Measurements from ENCODE around the gene SNX25. TPM values are rescaled to one million over a fixed set of nuclear protein-coding genes. Genes with fewer than 3 reads are reported as not detected.

Gene SNX25
- total and polyA plus RNA-seq, 4 donors, result 18.3 to 33.5 (median 24.8) TPM

DNA sequence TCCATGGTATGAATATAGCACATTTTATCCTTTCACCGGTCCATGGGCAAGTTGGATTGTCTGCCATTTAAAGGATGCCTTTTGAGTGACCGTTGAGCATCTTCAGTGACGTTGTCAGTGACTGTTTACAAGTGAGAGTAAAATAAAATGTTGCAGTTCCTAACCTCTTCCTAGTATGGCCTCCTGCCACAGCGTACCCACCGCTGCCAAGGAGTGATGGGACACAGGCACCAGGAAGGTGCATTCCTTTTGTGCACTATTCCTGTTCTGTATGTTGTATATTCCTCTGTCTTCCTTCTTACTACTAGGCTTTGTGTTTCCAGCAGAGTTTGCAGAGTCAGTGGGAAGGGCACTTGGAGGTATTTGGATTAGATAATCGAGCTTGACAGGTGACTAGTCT is 61.5 kb downstream of the SNX25 start:
- no peak for DNase-seq (ENCODE audit: low read depth in 4 of 6, low spot score in 6 of 6)
- Histone ChIP-seq H3K36me3 (ENCODE audit: control insufficient read depth, insufficient read depth, low read length) (peaks cover 2% of the 10 kb centered on the region), H3K27me3 (ENCODE audit: control insufficient read depth, insufficient read depth, low read length) (no peaks in the 10 kb centered on the region), H3K4me1 (ENCODE audit: control insufficient read depth, insufficient read depth, low read length) (no peaks in the 10 kb centered on the region), H3K9me3 (ENCODE audit: control insufficient read depth, insufficient read depth, low read length) (no peaks in the 10 kb centered on the region), H3K27ac (ENCODE audit: low read depth, low read length) (no peak overlapping the region), H3K4me3 (ENCODE audit: low read depth, low read length) (no peak overlapping the region)
- no CpG with 5 or more reads among the region's 6 CpGs for WGBS (ENCODE audit: insufficient coverage)

DNA sequence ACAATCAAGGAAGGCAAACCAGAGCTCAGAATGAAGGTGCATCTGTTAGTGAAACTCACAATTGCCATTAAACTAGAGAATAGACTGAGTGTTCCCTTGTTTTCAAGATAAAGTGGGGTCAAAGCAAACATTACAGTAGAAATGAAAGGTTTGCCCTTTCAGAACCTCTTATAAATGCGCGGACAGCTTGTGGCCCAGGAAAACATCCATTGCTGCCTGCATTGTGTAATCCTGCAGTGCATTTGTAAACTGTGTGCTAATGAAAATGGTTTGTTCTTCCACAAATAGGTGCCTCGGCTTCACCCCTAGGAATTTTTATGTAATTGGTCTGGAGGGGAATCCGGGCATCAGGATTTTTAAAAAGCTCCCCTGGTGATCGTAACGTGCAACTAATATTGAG is 62.8 kb downstream of the SNX25 start:
- no CpG with 5 or more reads among the region's 6 CpGs for WGBS (ENCODE audit: insufficient coverage)
- DNase-seq (ENCODE audit: low read depth in 4 of 6, low spot score in 6 of 6), result peak in 1 of 6 donors; percentile 75
- no peaks in the 10 kb centered on the region for H3K27me3 ChIP-seq (ENCODE audit: control insufficient read depth, insufficient read depth, low read length)
- H3K9me3 ChIP-seq (ENCODE audit: control insufficient read depth, insufficient read depth, low read length), result no peaks in the 10 kb centered on the region
- no peak overlapping the region for H3K27ac ChIP-seq (ENCODE audit: low read depth, low read length)
- H3K4me1 ChIP-seq (ENCODE audit: control insufficient read depth, insufficient read depth, low read length), result no peaks in the 10 kb centered on the region
- H3K36me3 ChIP-seq (ENCODE audit: control insufficient read depth, insufficient read depth, low read length), result peaks cover 2% of the 10 kb centered on the region
- H3K4me3 ChIP-seq (ENCODE audit: low read depth, low read length), result no peak overlapping the region

DNA sequence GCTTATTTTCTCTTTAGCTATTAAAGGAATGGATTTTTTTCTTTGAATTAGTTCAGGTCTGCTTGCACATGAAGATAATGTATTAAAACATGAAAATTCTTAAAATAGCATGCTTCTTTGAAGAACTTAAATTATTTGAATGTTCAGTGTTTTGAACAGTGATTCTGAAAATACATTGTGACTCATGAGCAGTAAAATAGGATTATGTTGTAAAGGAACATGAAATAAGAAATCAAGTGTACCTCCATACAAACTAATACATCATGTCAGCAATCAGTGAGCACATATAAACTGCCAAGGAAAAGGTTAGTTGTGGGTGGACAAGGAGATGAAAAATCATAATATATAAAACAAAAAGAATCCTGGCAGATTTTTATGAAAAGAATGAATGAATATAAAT is 66.1 kb downstream of the SNX25 start:
- H3K27ac ChIP-seq (ENCODE audit: low read depth, low read length), result no peak overlapping the region
- no peaks in the 10 kb centered on the region for H3K9me3 ChIP-seq (ENCODE audit: control insufficient read depth, insufficient read depth, low read length)
- H3K4me1 ChIP-seq (ENCODE audit: control insufficient read depth, insufficient read depth, low read length), result no peaks in the 10 kb centered on the region
- no peaks in the 10 kb centered on the region for H3K27me3 ChIP-seq (ENCODE audit: control insufficient read depth, insufficient read depth, low read length)
- no peaks in the 10 kb centered on the region for H3K36me3 ChIP-seq (ENCODE audit: control insufficient read depth, insufficient read depth, low read length)
- H3K4me3 ChIP-seq (ENCODE audit: low read depth, low read length), result no peak overlapping the region
- DNase-seq (ENCODE audit: low read depth in 4 of 6, low spot score in 6 of 6), result no peak

DNA sequence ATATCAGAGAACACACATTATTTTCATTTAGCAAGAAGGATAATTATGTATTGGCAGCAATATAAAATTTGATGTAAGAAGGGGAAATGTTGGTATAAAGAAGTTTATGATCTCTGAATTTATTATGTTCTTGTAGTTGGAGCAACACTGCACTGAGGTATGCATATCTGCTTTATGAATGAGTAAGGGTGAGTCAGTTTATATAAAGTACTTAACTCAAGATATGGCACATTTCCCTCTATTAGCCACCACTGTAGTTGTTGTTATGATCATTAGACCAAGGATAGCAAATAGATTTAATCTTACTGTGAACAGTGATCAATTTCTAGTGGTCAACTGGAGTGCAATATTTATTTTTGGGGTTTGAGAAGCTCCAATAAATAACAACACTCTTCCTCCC is 66.6 kb downstream of the SNX25 start:
- H3K9me3 ChIP-seq (ENCODE audit: control insufficient read depth, insufficient read depth, low read length), result no peaks in the 10 kb centered on the region
- H3K27ac ChIP-seq (ENCODE audit: low read depth, low read length), result no peak overlapping the region
- no peaks in the 10 kb centered on the region for H3K36me3 ChIP-seq (ENCODE audit: control insufficient read depth, insufficient read depth, low read length)
- H3K4me1 ChIP-seq (ENCODE audit: control insufficient read depth, insufficient read depth, low read length), result no peaks in the 10 kb centered on the region
- no peaks in the 10 kb centered on the region for H3K27me3 ChIP-seq (ENCODE audit: control insufficient read depth, insufficient read depth, low read length)
- H3K4me3 ChIP-seq (ENCODE audit: low read depth, low read length), result no peak overlapping the region
- DNase-seq (ENCODE audit: low read depth in 4 of 6, low spot score in 6 of 6), result no peak

DNA sequence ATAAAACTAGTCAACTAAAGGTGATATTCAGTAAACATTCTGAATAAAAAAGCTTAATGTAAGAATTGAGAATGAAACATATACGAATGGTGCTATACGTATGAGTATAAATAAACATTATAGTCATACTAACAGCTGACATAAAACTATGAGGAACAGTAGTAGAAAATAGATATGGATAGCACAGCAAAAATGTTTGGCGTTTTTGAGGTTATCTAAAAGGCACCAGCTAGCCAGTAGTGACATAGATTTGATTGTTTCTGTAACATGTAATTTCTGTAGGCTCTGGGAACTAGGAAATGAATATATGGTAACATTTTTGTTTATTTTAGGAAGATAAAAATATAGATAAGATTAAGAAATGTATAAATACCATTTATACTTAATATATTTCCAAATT is 69.3 kb downstream of the SNX25 start:
- Histone ChIP-seq H3K4me1 (ENCODE audit: control insufficient read depth, insufficient read depth, low read length) (no peaks in the 10 kb centered on the region), H3K27me3 (ENCODE audit: control insufficient read depth, insufficient read depth, low read length) (no peaks in the 10 kb centered on the region), H3K36me3 (ENCODE audit: control insufficient read depth, insufficient read depth, low read length) (no peaks in the 10 kb centered on the region), H3K27ac (ENCODE audit: low read depth, low read length) (no peak overlapping the region), H3K4me3 (ENCODE audit: low read depth, low read length) (no peak overlapping the region), H3K9me3 (ENCODE audit: control insufficient read depth, insufficient read depth, low read length) (no peaks in the 10 kb centered on the region)
- DNase-seq (ENCODE audit: low read depth in 4 of 6, low spot score in 6 of 6), result no peak
- 100% methylated on average over 1 of the region's 3 CpGs for WGBS (ENCODE audit: insufficient coverage)

DNA sequence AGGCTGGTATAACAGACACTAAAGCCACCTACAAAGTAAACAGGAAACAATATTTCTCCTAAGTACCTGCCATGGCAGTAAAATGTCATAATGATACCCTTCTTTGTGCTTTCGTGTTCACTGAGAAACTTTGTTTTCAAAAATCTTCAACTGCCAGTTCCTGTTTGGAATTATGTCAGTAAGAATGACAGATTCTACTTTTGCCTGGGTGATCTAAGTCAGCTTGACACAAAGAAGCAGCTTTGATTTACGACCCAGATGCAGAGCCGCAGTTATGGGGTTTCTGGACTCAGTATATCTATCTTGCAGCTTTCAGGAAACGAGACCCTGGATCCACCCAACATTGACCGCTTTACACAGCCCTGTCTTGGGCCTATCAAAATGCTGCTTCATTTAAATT is 71.2 kb downstream of the SNX25 start:
- Histone ChIP-seq H3K4me3 (ENCODE audit: low read depth, low read length) (no peak overlapping the region), H3K36me3 (ENCODE audit: control insufficient read depth, insufficient read depth, low read length) (no peaks in the 10 kb centered on the region), H3K27ac (ENCODE audit: low read depth, low read length) (no peak overlapping the region), H3K9me3 (ENCODE audit: control insufficient read depth, insufficient read depth, low read length) (no peaks in the 10 kb centered on the region), H3K27me3 (ENCODE audit: control insufficient read depth, insufficient read depth, low read length) (no peaks in the 10 kb centered on the region), H3K4me1 (ENCODE audit: control insufficient read depth, insufficient read depth, low read length) (no peaks in the 10 kb centered on the region)
- WGBS (ENCODE audit: insufficient coverage), result 84% methylated on average over 4 of the region's 5 CpGs
- no peak for DNase-seq (ENCODE audit: low read depth in 4 of 6, low spot score in 6 of 6)

DNA sequence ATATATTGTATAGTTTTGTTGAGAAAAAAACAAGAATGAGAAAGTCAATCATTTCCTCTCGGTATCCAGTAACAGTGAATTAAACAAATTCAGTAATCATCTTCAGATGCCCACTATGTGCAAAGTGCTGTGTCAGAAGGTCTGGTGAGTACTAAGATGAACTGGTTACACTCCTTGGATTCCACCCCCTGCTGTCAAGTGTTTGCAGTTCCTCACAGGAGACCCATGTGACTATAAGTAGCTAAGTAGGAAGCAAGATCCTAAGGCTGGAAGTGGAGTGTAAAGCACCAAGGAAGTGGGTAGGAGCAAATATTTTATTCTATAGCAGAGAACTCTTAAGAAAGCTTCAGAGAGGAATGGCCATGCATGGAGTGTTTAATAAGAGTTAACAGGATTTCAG is 73.6 kb downstream of the SNX25 start:
- H3K27me3 ChIP-seq (ENCODE audit: control insufficient read depth, insufficient read depth, low read length), result no peaks in the 10 kb centered on the region
- H3K4me1 ChIP-seq (ENCODE audit: control insufficient read depth, insufficient read depth, low read length), result peaks cover 7% of the 10 kb centered on the region
- no CpG with 5 or more reads among the region's 1 CpG for WGBS (ENCODE audit: insufficient coverage)
- no peaks in the 10 kb centered on the region for H3K36me3 ChIP-seq (ENCODE audit: control insufficient read depth, insufficient read depth, low read length)
- DNase-seq (ENCODE audit: low read depth in 4 of 6, low spot score in 6 of 6), result no peak
- H3K9me3 ChIP-seq (ENCODE audit: control insufficient read depth, insufficient read depth, low read length), result no peaks in the 10 kb centered on the region
- H3K27ac ChIP-seq (ENCODE audit: low read depth, low read length), result no peak overlapping the region
- no peak overlapping the region for H3K4me3 ChIP-seq (ENCODE audit: low read depth, low read length)

DNA sequence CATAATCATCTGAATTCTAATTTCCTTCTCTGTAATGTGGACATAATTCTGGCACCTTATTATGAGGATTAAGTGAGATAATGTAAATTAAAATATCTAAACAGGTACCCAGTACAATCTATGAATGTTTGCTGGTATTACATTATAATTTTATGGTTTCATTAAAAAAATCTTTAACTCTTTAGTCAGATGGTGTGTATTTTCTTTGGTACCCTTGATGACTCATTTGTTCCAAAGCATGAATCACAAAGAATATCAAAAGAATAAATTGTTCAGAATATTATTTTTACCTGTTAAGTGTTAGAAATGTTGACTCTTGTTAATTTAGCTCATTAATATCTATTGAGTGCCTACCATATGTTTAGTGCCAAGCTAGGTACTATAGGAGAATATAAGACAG is 74.3 kb downstream of the SNX25 start:
- no peaks in the 10 kb centered on the region for H3K9me3 ChIP-seq (ENCODE audit: control insufficient read depth, insufficient read depth, low read length)
- H3K27ac ChIP-seq (ENCODE audit: low read depth, low read length), result no peak overlapping the region
- no peak for DNase-seq (ENCODE audit: low read depth in 4 of 6, low spot score in 6 of 6)
- no peaks in the 10 kb centered on the region for H3K36me3 ChIP-seq (ENCODE audit: control insufficient read depth, insufficient read depth, low read length)
- H3K4me1 ChIP-seq (ENCODE audit: control insufficient read depth, insufficient read depth, low read length), result peaks cover 8% of the 10 kb centered on the region
- H3K27me3 ChIP-seq (ENCODE audit: control insufficient read depth, insufficient read depth, low read length), result no peaks in the 10 kb centered on the region
- no peak overlapping the region for H3K4me3 ChIP-seq (ENCODE audit: low read depth, low read length)

DNA sequence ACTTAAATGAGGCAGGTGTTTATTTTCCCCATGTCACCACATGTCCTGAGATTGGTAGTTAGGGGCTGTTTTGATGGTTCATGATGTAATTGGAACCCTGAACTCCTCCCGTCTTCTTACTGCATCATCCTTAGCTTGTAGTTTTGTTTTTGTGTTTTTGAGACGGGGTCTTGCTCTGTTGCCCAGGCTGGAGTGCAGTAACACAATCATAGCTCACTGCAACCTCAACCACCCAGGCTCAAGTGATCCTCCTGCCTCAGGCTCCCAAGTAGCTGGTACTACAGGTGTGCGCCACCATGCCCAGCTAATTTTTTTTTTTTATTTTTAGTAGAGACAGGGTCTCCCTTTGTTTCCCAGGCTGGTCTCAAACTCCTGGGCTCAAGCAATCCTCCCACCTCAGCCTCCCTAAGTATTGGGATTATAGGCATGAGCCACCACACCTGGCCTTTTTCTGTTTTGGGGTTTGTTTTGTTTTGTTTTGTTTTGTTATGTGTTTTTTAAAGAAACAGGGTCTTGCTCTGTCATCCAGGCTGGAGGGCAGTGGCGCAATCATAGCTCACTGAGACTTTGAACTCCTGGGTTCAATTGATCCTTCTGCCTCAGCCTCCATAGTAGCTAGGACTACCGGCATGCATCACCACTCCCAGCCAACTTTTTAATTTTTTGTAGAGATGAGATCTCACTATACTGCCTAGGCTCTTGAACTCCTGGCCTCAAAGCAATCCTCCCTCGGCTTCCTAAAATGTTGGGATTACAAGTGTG is 76.4 kb downstream of the SNX25 start:
- no peak for DNase-seq (ENCODE audit: low read depth in 4 of 6, low spot score in 6 of 6)
- Histone ChIP-seq H3K36me3 (ENCODE audit: control insufficient read depth, insufficient read depth, low read length) (no peaks in the 10 kb centered on the region), H3K4me3 (ENCODE audit: low read depth, low read length) (no peak overlapping the region), H3K9me3 (ENCODE audit: control insufficient read depth, insufficient read depth, low read length) (no peaks in the 10 kb centered on the region), H3K4me1 (ENCODE audit: control insufficient read depth, insufficient read depth, low read length) (peaks cover 13% of the 10 kb centered on the region), H3K27me3 (ENCODE audit: control insufficient read depth, insufficient read depth, low read length) (no peaks in the 10 kb centered on the region), H3K27ac (ENCODE audit: low read depth, low read length) (no peak overlapping the region)
- WGBS (ENCODE audit: insufficient coverage), result 100% methylated on average over 2 of the region's 6 CpGs

DNA sequence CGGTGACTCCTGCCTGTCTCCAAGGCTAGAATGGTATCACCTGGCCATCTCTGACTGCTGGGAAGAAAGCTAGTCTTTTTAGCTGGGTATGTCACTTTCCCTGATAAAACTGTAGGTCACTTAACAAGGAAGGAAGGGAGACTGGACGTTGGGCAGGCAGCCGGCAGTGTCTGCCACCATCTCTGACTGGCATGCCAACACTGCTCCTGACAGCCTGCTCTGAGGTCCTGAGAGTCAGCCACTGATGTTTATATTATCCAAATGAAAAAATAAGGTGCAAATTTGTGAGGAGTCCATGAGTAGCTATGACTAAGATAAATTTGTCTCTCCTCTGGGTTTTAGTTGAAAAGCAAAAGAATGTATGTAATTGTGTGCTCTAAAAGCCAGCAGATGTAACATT is 77.2 kb downstream of the SNX25 start:
- peaks cover 13% of the 10 kb centered on the region for H3K4me1 ChIP-seq (ENCODE audit: control insufficient read depth, insufficient read depth, low read length)
- H3K36me3 ChIP-seq (ENCODE audit: control insufficient read depth, insufficient read depth, low read length), result no peaks in the 10 kb centered on the region
- H3K9me3 ChIP-seq (ENCODE audit: control insufficient read depth, insufficient read depth, low read length), result no peaks in the 10 kb centered on the region
- DNase-seq (ENCODE audit: low read depth in 4 of 6, low spot score in 6 of 6), result no peak
- H3K4me3 ChIP-seq (ENCODE audit: low read depth, low read length), result no peak overlapping the region
- H3K27me3 ChIP-seq (ENCODE audit: control insufficient read depth, insufficient read depth, low read length), result no peaks in the 10 kb centered on the region
- no peak overlapping the region for H3K27ac ChIP-seq (ENCODE audit: low read depth, low read length)
- 67% methylated on average over 1 of the region's 3 CpGs for WGBS (ENCODE audit: insufficient coverage)
